Skeletal muscle cell (primary cell): ENCODE results near the gene MYH6.

Source experiments
- DNase-seq: peaks from one replicate; pipeline ENCODE4 v3.0.0-alpha.2; 2010; ENCODE audit warnings: low read depth
- H3K4me3 ChIP-seq: 2 replicates; pipeline ENCODE4 v1.5.1; 2011; ENCODE audit warnings: low read depth, mild to moderate bottlenecking, control low read depth, low read length, moderate library complexity

The MYH6 gene

DNA sequence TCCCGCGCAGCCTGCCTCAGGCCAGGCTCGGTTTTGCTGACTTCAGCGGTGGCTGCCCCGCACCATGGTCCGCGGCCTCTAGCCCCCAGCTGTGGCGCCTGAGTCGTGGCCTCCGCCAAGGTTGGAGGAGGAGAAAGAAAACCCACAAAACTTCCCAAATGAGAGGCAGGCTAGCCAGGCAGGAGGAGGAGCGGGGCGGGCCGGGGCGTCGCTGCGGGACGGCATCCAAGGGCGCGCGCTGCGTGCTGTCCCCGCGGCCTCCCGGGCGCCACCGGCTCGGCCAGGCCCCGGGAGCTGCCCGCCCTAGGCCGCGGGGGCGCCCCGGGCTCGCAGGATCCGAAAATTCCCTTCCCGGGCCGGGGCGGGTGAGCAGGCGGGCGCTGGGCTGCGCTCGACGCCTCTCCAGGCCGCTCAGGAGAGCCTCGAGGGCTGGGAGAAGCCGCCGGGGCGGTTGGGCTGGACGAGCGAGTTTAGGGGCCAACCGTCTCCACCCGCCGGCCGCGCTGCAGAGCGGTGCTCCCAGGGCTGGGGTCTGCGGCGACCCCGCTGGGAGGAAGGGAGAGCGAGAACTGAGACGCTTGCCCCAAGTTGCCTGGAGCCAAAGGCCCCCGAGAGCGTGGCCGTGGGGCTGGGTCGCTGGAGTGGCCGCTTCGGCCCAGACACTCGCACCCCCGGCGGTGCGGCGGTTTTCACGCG is 42.9 kb downstream of the MYH6 start, which contains the start of gene EFS:
EFS (minus strand) TSS at position 137 of the 696 bp plus-strand sequence. CDS start 147 bp downstream, outside the sequence.
- H3K4me3 ChIP-seq, result peak within 1 kb of the TSS; percentile 51
- DNase-seq, result no peak

DNA sequence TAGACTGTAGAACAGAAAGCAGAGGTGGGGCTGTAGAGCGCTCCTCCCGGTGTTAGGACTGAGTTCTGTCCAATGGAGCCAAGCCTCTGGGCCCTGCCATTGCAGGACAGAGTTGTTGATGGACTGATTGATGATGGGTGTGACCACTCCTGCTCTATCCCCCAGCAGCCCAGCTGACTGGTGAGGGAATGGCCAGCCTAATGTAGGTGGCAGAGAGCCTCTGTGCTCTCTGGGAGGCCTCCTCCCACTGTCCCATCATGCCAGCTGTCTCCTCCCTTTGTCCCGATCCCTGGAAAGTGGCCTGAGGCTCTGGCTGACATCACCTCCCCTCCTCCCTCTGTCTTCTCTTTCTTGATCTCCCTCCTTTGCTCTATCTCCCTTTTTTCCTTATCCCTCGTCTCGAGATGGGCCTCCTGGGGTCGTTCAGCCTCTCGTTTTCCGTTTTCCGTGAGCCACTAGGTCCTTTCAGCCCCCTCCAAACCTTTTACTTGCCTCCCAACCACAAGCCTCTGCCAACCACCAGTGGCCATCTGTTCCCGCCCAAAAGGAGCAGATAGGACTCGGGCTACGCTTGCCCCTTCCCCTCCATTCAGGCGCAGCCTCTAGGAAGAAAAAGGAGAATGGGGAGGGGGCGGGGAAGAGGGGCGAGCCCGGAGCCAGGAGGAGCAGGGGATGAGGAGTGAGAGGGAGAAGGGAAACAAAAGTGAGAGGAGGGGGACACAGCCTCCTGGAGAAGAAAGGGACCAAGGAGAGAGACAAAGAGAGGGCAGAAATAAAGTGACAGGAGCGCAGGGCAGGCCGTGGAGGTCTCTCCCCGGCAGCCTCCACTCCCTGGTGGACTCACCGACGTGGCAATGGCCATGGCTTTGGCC is 43.7 kb downstream of the MYH6 start:
- DNase-seq, result no peak
- H3K4me3 ChIP-seq, result peak overlapping the region; percentile 51

DNA sequence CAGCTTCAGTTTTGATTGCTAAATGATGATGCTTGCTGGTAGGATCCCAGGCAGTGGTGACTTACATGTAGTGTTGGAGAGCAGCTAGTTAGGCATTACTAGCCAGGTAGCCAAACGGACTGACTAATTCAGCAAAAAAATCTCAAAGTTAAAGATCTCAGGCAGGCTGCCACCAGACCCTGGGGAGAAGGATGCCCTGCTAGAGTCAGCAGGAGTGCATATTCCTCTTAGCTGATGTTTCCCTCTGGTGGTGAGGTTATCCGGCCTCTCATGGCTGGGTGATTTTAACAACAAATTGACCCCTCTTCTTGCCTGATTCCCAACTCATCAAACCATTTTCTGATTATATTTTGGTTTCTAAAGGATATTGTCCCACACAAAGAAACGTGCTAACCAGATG is 45.9 kb downstream of the MYH6 start:
- DNase-seq, result no peak
- no peak overlapping the region for H3K4me3 ChIP-seq

DNA sequence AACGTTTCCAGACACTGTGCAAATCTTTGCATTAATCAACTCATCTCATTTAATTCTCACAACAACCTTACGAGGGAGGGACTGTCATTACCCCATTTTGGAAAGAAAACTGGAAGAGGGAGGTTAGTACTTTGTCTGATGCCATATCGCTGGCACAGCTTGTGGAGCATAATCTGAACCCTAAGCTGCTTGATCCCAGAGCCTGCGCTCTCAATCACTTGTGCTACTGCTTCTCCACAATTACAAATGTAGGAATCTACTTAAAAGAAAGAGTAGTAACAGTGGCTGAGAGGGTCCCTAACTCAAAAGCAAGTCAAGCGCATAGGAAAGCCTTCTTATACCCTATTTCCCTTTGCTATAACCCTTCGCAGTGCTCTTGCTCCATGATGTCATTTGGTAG is 46.3 kb downstream of the MYH6 start:
- no peak for DNase-seq
- no peak overlapping the region for H3K4me3 ChIP-seq

DNA sequence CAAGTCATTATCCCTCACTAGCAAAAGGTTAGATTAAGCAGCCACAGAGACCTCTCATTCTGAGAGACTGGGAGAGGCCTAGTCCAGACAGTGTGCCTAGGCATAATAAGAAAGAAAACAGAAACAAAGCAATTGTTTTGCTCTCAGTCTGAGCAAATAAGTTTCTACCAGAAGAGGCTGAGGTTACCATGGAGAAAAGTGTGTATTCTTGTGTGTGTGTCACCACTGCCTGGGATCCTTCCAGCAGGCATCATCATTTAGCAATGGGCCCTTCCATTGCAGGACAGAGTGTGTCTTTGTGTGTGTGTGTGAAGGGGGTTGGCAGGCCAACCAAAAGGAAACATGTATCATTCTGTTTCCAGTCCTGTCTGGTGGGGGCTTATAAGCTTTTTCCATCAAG is 46.8 kb downstream of the MYH6 start:
- no peak overlapping the region for H3K4me3 ChIP-seq
- DNase-seq, result no peak

DNA sequence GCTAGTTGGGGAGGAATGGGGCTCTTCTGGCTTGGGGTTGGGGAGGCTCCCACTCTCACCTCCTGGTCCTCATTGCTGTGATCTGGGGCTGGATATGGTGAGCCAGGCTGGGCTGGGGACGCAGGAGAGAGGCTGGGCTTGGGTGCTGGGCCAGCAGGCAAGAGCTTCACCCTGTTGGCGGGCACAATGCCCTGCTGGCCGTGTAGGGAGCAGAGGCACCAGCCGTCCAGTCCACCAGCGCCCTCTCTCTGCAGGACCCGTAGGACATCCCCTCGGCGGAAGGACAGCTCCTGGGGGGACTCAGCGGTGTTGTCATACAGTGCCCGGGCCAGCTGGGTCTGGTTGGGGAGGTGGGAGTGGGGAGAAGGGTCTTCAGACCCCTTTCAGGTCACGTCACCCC is 47.6 kb downstream of the MYH6 start:
- no peak for DNase-seq

DNA sequence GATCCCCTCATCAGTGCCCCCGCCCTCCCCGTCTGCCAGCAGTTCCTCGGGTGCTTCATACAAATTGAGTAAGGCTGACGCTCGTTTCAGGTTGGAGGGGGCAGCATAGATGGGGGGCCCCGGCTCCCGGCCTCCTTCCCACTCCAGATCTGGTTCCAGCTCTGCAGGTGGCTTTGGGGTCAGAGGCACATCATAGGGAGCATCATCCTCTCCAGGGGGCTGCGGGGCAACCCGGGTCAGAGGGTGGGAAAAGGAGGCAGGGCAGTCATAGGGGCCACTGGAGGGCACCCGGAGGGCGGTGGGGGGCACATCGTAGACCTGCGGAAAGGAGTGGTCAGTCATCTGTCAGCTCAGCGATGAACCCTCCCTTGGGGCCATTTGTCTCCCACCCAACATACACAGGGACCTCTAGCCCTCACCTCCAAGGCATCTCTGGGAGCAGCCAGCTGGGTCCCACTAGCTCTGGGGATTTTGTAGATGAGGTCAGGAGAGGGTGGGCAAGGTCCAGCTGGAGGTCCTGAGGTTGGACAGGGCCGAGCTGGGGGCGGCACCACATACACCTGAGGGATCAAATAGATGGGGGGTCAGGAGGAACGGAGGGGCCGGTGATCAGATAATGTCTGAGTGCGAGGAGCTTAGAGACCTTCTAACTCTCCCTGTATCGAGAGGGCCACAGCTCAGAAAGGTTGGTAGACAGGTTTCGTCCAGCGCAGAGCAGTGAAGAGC is 48.2 kb downstream of the MYH6 start:
- H3K4me3 ChIP-seq, result no peak overlapping the region
- DNase-seq, result no peak

More for the DNA sequence above, 47.6 kb downstream of the MYH6 start:
- H3K4me3 ChIP-seq, result no peak overlapping the region

DNA sequence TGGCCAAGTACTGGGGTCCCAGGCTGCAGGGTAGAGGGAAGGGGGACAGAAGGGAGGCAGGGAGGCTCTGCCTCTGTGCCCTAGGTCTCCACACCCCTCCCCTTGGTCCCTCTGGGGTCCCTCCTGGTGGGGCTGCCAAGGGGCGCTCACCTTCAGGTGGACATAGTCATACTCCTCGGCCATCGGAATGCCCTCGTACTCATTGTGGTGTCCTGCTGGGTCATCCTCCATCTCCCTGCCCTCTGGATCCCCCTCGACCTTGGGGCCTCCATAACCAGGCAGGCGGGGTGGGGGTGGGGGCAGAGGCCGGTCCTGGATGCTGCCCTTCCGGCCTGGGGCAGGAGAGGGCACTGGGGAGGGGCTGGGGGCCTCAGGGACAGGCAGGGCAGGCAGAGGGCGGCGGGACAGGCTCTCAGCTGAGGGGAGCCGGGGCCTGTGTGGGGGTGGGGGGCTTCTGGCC is 48.9 kb downstream of the MYH6 start:
- no peak overlapping the region for H3K4me3 ChIP-seq
- DNase-seq, result no peak

DNA sequence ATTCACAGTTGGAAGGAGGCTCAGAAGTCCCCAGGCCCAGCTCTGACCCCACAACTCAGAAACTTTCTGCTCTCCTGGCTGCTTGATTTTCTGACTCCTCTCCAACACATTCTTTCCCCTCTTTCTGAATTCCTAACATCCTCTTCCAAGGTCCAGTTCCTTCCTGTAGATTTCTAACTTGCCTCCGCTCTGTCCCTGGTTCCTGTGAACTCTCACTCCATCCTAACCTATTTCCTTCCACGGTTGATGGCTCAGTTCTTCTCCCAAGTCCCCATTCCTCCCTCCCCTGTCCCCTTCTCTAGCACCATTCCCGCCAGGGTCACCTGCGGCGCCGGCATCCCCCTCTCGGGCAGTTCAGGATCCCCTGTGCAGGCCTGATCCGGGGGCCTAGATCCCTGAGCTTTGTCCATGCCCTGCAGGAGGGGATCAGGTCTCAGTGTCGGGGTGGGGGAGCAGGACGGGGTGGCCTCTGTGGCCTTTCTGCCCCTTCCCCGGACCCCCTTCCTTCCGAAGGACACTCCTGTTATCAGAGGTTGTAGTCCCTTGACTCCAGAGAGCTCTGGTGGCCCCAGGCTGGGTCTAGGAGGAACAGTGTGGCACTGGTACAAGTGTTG is 49.4 kb downstream of the MYH6 start:
- H3K4me3 ChIP-seq, result no peak overlapping the region
- no peak for DNase-seq

DNA sequence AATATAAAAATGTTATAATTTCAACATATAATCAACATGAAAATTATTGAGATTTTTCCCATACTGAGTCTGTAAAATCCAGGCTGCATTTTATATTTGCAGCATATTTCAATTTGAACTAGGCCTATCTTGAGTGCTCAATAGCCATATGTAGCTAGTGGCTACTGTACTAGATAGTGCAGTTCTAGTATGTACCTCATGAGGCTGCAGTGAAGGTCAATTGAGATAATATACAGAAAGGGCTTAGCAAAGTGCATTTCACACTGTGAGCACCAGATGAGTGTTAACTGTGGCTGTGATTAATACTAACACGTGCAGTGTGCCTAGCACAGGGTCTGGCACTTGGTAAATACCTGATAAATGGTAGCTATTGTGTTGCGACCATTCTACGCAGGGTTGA is 50.0 kb downstream of the MYH6 start:
- DNase-seq, result no peak

DNA sequence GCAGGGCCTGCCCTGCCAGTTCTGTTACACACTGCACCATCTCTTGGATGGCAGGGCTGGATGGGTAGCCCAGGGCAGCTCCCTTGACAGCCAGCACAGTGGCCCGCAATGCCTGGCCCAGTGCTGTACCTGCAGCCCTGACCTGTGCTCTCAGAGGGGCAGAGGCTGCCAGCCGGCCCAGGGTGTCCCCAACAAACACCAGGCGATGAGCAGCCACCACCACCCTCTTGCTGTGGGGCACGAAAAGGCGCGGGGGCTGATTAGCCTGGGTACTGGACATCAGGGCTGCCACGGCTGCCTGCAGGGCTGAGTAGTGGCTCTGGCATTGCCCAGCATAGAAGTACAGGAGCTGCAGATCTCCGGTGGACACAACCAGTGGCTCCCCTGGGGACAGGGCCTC is 50.8 kb downstream of the MYH6 start:
- no peak overlapping the region for H3K4me3 ChIP-seq
- no peak for DNase-seq

More for the DNA sequence above, 50.0 kb downstream of the MYH6 start:
- no peak overlapping the region for H3K4me3 ChIP-seq

DNA sequence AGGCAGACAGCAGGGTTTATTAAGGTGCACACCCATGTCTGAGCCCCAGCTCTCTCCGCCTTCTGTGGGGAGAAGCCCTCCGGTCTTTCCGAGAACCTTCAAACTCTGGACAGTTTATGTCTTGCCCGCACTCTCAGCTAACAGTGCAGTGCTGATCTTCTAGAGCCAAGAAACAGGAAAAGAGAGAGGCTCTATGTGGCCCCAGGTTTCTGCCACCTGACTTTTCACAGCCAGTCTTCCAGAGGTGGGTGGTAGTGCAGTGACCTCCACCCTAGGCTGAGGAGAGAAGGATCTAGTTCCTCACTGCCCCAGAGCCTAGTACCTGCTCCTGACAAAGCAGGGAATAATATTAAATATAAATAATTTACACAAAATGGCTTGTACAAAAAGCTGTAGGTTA is 51.4 kb downstream of the MYH6 start:
- no peak for DNase-seq
- H3K4me3 ChIP-seq, result no peak overlapping the region

DNA sequence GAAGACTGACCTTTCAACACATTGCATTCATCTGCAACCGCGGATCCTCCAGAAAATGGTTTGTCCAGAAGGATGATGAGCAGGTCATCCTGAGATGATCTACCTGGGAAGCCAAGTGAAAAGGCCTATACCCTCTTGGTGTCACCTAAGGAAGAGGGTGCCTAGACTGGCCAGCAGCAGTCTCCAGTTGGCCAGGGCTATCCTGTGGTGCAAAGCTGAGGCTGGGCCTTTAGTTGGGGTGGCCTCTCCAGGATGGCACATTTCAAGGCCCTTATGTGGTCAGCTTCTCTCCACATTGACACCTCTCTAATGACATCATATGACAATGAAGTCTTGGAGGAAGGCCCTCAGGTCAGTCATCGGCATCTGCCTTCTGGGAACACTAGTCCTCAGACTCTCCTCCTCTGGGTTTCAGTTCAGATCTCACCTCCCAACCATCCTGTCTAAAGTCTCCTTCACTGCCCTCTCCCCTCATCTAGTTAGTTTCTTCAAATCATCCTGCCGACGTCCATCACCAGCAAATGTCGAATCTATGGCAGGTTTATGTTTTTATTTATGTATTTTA is 52.1 kb downstream of the MYH6 start:
- no peak for DNase-seq
- H3K4me3 ChIP-seq, result no peak overlapping the region

DNA sequence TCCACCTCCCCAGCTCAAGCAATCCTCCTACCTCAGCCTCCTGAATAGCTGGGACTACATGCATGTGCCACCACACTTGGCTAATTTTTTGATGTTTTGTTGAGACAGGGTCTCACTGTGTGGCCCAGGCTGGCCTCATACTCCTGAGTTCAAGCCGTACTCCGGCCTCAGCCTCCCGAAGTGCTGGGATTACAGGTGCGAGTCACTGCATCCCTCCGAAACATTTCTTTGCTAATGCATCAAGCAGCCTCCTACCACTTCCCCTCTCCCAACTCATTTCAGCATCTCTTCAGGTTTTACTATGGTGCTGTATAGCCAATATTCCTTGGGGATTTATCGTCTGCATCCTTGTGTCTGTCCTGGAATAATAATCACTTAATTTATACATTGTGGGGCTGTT is 53.1 kb downstream of the MYH6 start:
- no peak overlapping the region for H3K4me3 ChIP-seq
- no peak for DNase-seq

DNA sequence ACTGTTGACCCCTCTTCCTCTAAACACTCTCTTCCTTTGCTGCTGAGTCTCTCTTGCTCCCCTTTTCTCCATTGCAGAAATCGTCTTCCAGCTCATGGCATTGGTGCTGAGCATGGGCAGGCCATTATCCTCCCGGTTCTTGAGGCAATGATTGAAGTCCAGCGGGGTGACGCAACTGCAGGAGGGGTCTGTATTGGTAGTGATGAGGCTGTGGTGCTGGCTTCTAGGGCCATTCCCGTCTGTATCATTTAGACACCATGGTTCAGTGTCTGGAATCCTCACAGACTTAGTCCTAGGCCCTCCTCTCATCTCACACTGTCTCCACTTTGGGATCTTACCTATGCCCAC is 54.7 kb downstream of the MYH6 start:
- H3K4me3 ChIP-seq, result no peak overlapping the region

DNA sequence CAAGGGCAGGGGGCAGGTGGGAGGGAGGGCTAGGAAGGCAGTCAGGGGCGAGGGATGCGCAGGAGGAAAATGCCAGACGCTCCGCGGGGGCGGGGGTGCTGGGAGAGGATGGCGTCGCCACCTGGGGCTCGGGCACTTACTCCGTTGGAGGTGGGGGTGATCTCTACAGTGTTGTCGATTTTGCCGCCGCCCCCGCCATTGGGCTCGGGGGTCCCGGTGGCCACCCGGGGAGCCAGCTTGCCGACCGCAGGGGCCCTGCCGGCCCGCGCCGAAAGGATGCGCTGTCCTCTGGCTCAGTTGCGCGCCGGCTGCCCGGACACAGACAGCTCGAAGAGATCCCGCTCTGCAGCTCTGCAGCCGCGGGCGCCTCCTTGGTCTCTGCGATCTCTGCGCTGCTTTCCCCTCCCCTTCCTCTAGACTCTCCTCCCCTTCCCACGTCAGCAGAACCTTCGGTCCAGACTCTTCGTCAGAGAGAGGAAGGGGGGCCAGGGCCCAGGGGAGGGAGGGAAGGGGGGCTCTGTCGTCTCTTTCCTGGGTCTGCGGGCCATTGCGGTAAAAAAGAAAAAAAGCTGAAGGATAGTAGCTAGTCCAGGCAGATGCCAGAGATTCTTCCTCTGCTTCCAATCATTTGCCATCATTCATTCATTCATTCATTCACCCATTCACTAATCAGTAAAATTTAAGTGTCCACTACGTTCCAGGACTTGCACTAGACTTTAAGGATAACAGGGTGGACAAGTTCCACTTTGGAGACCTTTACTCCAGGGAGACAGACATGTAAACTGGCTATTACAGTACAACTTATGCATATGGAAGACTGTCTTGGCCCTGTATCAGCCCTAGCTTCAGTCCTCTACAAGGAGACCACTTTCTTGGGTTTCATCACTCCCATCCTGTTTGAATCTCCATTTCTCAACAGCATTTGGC is 55.3 kb downstream of the MYH6 start, which contains the start of gene SLC22A17:
SLC22A17 (minus strand) TSS at position 382 of the 927 bp plus-strand sequence.
- peak within 1 kb of the TSS; percentile 84 for H3K4me3 ChIP-seq
- DNase-seq, result peak; percentile 73

More for the DNA sequence above, 54.7 kb downstream of the MYH6 start:
- DNase-seq, result no peak

DNA sequence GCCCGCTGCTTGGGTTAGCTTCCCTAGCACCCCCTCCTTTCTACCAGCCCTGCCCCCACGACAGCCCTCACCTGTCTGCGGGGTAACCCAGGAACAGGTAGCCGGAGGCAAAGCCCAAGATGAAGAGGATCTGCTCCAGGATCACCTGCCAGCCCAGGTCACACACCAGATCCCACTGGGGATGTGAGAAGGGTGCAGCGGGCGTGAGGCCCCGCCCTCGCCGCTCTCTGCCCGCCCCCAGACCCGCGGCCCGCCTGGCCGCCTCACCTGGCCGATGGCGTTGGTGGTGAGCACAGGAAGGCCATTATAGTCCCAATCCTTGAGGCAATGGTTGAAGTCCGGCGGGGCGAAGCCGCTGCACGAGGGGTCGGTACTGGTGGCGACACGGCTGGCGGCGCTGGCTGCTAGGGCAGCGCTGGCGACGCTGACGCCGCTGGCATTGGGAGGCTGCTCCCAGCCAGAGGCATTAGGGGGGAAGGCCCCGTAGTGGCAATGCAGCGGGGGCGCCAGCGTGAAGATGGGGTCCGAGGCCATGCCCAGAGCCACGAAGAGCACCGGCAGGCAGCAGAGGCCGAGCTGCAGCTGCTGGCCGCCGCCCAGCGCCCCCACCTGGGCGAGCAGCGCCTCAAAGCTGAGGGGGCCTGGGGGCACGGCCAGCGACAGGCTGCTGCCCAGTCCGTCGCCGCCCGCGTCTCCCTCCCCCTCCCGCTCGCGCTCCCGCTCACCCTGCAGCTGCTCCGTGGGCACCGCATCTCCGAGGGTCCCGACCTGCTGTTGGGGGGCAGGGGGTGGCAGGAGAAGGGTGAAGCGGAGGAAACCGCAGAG is 56.2 kb downstream of the MYH6 start:
- peak overlapping the region; percentile 84 for H3K4me3 ChIP-seq
- DNase-seq, result no peak
